GM20000 (cell line): ENCODE results near the gene ANKRD11.
"Not testable (repeated sequence)": the region's sequence is repeated elsewhere in the genome, so short reads cannot be mapped to it uniquely, and the experiment has no call there.

ENCODE experiments used
- DNase-seq: peaks from one replicate; pipeline ENCODE4 v3.0.0; 2012; ENCODE audit warnings: low spot score
- TF ChIP-seq, protein P1 (sequence below): IDR thresholded peaks from 2 replicates; pipeline ENCODE4 v1.5.1; 2012; ENCODE audit warnings: mild to moderate bottlenecking, control low read depth; ENCODE audit errors: extremely low read depth, missing control alignments

ANKRD11 gene

DNA sequence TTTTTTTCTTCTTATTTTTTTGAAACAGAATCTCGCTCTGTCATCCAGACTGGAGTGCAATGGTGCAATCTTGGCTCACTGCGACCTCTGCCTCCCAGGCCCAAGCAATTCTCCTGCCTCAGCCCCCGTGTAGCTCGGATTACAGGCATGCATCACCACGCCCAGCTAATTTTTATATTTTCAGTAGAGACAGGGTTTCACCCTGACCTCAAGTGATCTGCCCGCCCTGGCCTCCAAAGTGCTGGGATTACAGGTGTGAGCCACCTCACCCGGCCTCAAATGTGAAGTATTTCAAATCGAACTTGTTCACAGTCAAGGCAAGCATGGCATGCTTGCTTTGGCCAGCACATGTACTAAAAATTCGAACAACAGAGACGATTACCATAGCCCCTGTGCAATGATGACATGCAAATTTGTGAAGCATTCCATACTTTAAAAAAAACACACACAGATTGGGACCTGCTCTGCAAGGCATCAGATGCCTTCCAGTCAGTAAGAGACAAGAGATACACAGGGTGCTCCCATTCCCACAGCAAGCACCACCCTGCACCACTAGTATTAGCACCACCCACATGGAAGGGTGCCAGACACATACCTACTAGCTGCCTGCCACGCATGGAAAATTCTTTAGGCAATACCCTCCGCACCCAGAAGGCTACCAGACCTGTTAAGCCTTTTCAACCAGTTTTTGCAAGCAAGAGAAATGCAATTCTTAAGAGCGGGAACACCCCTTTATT lies 47.2 kb downstream of the ANKRD11 start:
- TF ChIP-seq, protein P1, sequence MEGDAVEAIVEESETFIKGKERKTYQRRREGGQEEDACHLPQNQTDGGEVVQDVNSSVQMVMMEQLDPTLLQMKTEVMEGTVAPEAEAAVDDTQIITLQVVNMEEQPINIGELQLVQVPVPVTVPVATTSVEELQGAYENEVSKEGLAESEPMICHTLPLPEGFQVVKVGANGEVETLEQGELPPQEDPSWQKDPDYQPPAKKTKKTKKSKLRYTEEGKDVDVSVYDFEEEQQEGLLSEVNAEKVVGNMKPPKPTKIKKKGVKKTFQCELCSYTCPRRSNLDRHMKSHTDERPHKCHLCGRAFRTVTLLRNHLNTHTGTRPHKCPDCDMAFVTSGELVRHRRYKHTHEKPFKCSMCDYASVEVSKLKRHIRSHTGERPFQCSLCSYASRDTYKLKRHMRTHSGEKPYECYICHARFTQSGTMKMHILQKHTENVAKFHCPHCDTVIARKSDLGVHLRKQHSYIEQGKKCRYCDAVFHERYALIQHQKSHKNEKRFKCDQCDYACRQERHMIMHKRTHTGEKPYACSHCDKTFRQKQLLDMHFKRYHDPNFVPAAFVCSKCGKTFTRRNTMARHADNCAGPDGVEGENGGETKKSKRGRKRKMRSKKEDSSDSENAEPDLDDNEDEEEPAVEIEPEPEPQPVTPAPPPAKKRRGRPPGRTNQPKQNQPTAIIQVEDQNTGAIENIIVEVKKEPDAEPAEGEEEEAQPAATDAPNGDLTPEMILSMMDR: no peak
- no peak for DNase-seq

DNA sequence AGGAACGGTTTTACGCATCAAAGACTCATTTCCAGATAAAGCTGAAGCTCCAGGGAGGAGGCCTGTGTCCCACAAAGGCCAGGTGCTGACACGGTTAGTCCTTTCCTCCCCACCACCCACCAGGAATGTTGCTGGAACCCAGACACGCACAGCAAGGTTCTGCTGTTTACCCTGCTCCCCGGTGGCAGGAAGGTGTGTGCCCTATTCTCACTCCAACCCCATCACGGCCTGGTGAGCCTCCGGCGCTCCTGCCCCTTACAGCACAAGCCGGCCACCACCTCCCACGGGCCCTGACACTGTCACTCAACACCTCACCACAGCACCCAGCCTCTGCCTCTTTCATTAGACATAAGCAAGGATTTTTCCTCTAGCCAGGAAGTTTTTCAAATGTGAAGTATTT lies 47.8 kb downstream of the ANKRD11 start:
- DNase-seq: no peak
- TF ChIP-seq, protein P1: no peak

DNA sequence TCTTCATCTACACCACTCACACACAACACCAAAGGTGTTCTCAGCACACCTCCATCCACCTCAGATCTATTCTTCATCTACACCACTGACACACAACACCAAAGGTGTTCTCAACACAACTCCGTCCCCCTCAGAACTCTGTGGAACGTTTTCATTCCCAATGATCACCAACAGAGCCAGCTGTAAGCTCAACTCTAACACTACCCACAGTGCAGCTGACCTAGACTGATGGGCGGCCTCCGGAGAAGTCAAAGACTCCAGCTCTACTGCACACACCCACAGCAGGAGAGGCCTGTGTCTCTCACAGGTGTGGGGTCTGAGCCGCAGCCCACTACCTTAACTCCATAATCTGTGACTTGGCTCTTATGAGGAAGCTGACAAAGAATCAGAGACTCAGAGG lies 50.7 kb downstream of the ANKRD11 start:
- TF ChIP-seq, protein P1: no peak
- DNase-seq: no peak

DNA sequence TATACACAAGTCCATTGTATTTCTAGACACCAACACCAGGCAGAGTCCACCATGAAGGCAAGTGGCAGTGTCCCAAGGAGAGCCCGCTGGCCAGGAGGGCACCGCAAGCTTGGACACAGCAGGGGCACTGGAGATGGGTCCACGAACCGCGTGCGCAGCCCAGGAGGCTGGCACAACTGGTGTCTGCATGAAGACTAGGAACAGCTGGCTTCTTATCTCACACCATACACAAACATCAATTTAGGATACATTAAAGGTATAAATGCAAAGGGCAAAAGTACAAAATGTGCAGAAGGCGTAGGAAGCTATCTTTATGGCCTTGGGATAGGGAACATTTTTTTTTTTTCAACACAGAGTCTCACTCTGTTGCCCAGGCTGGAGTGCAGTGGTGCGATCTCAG lies 52.4 kb downstream of the ANKRD11 start:
- TF ChIP-seq, protein P1: no peak
- no peak for DNase-seq

DNA sequence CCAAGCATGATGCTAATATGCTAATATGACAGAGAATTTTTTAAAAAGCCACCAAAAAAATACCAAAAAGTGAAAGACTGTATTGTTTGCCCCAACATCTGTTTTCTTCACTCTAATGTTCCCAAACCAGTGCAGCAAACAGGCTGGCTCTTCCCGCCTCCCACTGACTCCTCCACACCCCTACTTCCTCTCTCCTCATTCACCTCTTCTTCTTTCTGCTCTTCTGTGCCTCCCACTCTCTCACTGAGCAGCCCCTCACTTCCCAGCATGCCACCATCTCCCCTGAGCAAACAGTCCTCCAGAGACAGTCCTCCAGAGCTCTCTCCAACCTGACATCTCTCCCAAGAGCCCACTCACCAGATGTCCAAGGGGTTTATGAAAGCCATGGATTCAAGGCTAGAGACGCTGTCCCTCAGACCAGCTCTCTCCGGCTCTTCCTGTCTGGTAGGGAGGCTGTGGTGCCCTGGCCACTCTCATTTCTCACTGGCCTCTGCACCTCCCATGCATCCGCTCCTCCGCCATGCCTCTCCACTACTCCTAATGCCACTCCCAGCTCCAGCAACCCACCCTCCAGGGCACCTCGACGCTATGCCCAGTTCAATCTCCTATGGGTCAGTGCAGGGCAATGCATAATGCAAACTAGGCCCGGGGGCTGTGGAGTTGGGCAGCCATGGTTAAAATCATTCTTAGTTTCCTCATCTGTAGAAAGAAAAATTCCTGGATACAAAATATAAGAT lies 52.9 kb downstream of the ANKRD11 start:
- no peak for DNase-seq
- TF ChIP-seq, protein P1: no peak

DNA sequence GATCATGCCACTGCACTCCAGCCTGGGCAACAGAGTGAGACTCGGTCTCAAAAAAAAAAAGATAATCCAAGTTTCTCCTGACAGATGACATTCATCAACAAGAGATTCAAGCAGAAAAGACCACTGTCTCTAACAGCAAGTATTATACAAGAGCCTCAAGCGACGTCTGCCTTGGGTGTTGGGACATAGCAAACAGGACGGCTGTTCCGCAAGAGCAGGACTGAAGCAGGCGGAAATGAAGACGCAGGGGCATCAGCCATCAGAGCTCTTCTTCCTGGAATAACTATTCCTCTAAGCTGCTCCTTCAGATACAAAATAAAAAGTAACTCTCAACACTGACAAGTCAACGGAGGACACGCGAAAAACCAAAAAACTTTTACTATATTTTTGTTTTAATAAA lies 54.0 kb downstream of the ANKRD11 start:
- DNase-seq: no peak
- TF ChIP-seq, protein P1: no peak

DNA sequence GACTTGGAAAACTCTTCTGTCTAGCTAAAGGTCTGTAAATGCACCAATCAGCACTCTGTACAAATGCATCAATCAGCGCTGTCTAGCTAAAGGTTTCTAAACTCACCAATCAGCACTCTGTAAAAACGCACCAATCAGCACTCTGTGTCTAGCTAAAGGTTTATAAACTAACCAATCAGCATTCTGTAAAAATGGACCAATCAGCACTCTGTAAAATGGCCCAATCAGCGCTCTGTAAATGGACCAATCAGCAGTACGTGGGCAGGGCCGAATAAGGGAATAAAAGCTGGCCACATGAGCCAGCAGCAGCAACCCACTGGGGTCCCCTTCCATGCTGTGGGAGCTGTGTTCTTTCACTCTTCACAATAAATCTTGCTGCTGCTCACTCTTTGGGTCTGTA lies 55.3 kb downstream of the ANKRD11 start:
- DNase-seq: not testable (repeated sequence)
